Activated naive CD8-positive, alpha-beta T cell treated with anti-CD3 and anti-CD28 coated beads for 36 hours (primary cell): ENCODE data around the gene SUN3. TPM values are rescaled to one million over a fixed set of nuclear protein-coding genes. Genes with fewer than 3 reads are reported as not detected.
A peak's percentile ranks its signal among the peaks of the same experiment; 100 is the strongest.
"Not testable (repeated sequence)": the region's sequence is repeated elsewhere in the genome, so short reads cannot be mapped to it uniquely, and the experiment has no call there.

Experiments
- DNase-seq: peaks from one replicate; pipeline ENCODE4 v3.0.0; 2021
- H3K27ac Mint-ChIP-seq: one replicate; pipeline ENCODE4 v1.8.0; 2022; ENCODE audit warnings: mild to moderate bottlenecking, moderate library complexity, mixed read lengths
- H3K27me3 Mint-ChIP-seq: one replicate; pipeline ENCODE4 v1.8.0; 2022; ENCODE audit warnings: mild to moderate bottlenecking, mixed read lengths
- H3K36me3 Mint-ChIP-seq: one replicate; pipeline ENCODE4 v1.8.0; 2021; ENCODE audit warnings: mild to moderate bottlenecking, mixed read lengths
- H3K4me1 Mint-ChIP-seq: one replicate; pipeline ENCODE4 v1.8.0; 2021; ENCODE audit warnings: mixed read lengths
- H3K4me3 Mint-ChIP-seq: one replicate; pipeline ENCODE4 v1.8.0; 2022; ENCODE audit warnings: mild to moderate bottlenecking, moderate library complexity, mixed read lengths
- H3K9me3 Mint-ChIP-seq: one replicate; pipeline ENCODE4 v1.8.0; 2022; ENCODE audit warnings: mixed read lengths
- total RNA-seq, 2 experiments: library from RNA; stranded (reverse); gene quantifications; one replicate each; pipeline ENCODE4 v1.2.3, GENCODE V29; 2021

Gene SUN3
- total RNA-seq, 2 experiments from 2014 or later, result 0.54 TPM; not detected in 1

DNA sequence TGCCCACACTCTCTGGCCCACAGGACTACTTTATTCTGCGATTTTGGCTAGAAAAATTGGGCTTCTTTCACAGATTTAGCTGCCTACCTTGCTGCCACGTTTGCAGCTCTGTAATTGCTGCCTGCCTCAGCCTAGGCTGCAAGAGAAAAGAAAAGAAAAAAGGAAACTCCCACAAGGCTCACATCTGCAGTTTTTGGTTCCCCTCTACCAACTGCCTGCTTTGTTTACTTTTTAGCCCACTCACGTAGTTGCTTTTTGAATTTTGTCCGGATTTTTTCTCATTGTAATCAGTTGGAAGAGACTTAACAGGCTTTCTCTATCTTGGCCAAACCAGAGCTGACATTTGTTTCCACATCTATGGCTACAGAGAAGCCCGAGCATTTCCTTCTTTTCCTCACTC lies 24.3 kb downstream of the SUN3 start:
- Mint-ChIP-seq H3K9me3 (no peaks in the 10 kb centered on the region), H3K36me3 (no peaks in the 10 kb centered on the region), H3K27me3 (peaks cover 3% of the 10 kb centered on the region), H3K4me1 (no peaks in the 10 kb centered on the region), H3K27ac (no peak overlapping the region), H3K4me3 (no peak overlapping the region)
- DNase-seq, result no peak

DNA sequence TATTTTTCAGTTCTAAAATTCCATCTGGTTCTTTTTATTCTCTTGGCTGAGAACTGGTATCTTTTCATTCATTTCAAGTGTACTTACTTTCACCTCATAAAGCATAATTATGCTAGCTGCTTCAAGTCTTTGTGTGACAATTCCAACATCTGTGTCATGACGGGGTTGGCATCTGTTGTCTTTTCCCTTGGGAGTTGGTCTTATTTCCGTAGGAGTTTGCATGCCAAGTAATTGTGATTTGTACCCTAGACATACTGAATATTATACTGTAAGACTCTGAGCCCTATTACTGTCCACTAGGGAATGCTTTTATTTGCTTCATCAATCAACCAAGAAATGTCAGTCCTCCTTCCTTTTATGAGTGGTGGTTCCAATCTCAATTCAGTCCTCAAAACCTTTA lies 24.9 kb downstream of the SUN3 start:
- DNase-seq, result no peak
- H3K27ac Mint-ChIP-seq, result no peak overlapping the region
- H3K4me1 Mint-ChIP-seq, result no peaks in the 10 kb centered on the region
- H3K27me3 Mint-ChIP-seq, result peaks cover 3% of the 10 kb centered on the region
- no peaks in the 10 kb centered on the region for H3K9me3 Mint-ChIP-seq
- H3K4me3 Mint-ChIP-seq, result no peak overlapping the region
- no peaks in the 10 kb centered on the region for H3K36me3 Mint-ChIP-seq

DNA sequence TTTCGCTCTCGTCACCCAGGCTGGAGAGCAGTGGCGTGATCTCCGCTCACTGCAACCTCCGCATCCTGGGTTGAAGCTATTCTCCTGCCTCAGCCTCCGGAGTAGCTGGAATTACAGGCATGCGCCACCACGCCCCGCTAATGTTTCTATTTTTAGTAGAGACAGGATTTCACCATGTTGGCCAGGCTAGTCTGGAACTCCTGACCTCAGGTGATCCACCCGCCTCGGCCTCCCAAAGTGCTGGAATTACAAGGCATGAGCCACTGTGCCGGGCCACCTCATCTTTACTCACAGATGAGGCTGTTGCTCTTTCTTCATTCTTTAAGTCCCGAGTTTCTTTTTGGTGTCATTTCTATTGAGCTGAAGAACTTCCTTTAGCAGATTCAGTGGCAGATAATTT lies 28.7 kb downstream of the SUN3 start:
- H3K9me3 Mint-ChIP-seq, H3K27me3 Mint-ChIP-seq, H3K4me3 Mint-ChIP-seq: not testable (repeated sequence)

DNA sequence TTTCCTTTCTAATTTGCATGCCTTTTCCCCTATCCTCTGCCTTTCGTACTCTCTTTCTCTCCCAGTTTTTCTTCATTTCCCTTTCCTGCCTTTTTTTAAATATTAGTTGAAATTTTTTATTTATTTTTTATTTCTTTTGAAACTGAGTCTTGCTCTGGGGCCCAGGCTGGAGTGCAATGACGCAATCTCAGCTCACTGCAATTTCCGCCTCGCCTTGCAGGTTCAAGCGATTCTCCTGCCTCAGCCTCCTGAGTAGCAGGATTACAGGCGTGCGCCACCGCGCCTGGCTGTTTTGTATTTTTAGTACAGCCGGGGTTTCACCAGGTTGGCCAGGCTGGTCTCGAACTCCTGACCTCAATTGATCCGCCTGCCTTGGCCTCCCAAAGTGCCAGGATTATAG lies 29.5 kb downstream of the SUN3 start:
- no peaks in the 10 kb centered on the region for H3K4me1 Mint-ChIP-seq

More for the DNA sequence above, 28.7 kb downstream of the SUN3 start:
- H3K27ac Mint-ChIP-seq, H3K36me3 Mint-ChIP-seq, DNase-seq, H3K4me1 Mint-ChIP-seq: not testable (repeated sequence)

GRCh38 chr7:47992446-47992845 lies 36.5 kb downstream of the SUN3 start:
- peak overlapping the region; percentile 97 for H3K27ac Mint-ChIP-seq
- H3K4me1 Mint-ChIP-seq, result peaks cover 19% of the 10 kb centered on the region
- H3K36me3 Mint-ChIP-seq, result peaks cover 4% of the 10 kb centered on the region
- H3K9me3 Mint-ChIP-seq, result peaks cover 2% of the 10 kb centered on the region
- no peaks in the 10 kb centered on the region for H3K27me3 Mint-ChIP-seq
- peak overlapping the region; percentile 79 for H3K4me3 Mint-ChIP-seq
- DNase-seq, result no peak

More for the DNA sequence above, 29.5 kb downstream of the SUN3 start:
- Mint-ChIP-seq H3K36me3 (no peaks in the 10 kb centered on the region), H3K9me3 (no peaks in the 10 kb centered on the region), H3K27ac (no peak overlapping the region), H3K27me3 (no peaks in the 10 kb centered on the region), H3K4me3 (no peak overlapping the region)
- DNase-seq, result no peak

- peak; percentile 88 for DNase-seq
- Mint-ChIP-seq H3K9me3 (peaks cover 2% of the 10 kb centered on the region), H3K4me1 (peaks cover 19% of the 10 kb centered on the region), H3K27me3 (no peaks in the 10 kb centered on the region), H3K4me3 (peak overlapping the region; percentile 79), H3K27ac (peak overlapping the region; percentile 97), H3K36me3 (peaks cover 4% of the 10 kb centered on the region)
Observed at GRCh38 chr7:47991741-47992311, 37.1 kb downstream of the SUN3 start.

DNA sequence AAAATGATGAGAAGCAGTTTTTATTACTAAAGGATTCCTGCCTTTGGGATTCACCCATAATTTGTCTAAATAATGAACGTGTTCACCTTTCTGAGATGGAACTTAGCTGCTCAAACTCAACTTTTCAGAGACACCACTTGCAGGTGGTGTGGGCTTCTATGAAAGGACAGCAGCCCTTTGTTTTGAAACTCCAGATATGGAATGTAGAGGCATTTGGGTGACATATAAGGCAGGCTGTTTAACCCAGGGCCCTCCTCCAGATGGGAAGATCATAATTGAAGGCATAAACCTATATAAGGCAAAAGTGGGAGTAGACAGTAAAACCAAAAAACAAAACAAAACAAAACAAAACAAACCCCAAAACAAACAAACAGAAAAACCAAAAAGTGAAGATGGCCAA lies 37.6 kb downstream of the SUN3 start:
- H3K9me3 Mint-ChIP-seq, result peaks cover 2% of the 10 kb centered on the region
- DNase-seq, result no peak
- H3K4me3 Mint-ChIP-seq, result peak overlapping the region; percentile 79
- H3K27me3 Mint-ChIP-seq, result no peaks in the 10 kb centered on the region
- H3K27ac Mint-ChIP-seq, result peak overlapping the region; percentile 97
- H3K4me1 Mint-ChIP-seq, result peaks cover 19% of the 10 kb centered on the region
- H3K36me3 Mint-ChIP-seq, result peaks cover 4% of the 10 kb centered on the region

DNA sequence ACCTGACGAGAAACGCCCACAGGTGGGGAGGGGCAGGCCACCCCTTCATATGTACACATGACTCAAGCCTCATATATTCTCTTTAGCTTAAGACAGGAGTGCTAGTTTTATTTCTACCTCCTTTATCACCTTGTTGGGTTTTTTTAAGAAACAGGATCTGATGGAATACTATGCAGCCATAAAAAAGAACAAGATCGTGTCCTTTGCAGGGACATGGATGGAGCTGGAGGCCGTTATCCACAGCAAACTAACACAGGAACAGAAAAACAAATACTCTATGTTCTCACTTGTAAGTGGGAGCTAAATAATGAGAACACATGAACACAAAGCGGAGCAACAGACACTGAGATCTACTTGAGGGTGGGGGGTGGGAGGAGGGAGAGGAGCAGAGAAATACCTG lies 38.3 kb downstream of the SUN3 start:
- Mint-ChIP-seq H3K27ac (no peak overlapping the region), H3K4me1 (peaks cover 19% of the 10 kb centered on the region), H3K36me3 (peaks cover 4% of the 10 kb centered on the region), H3K4me3 (no peak overlapping the region), H3K9me3 (peaks cover 2% of the 10 kb centered on the region), H3K27me3 (no peaks in the 10 kb centered on the region)
- DNase-seq, result no peak

- not testable (repeated sequence) for DNase-seq, H3K36me3 Mint-ChIP-seq, H3K4me3 Mint-ChIP-seq, H3K9me3 Mint-ChIP-seq, H3K27ac Mint-ChIP-seq, H3K27me3 Mint-ChIP-seq
- peaks cover 19% of the 10 kb centered on the region for H3K4me1 Mint-ChIP-seq
Observed at GRCh38 chr7:47989607-47990400, 39.1 kb downstream of the SUN3 start.

- DNase-seq, result no peak
- H3K36me3 Mint-ChIP-seq, result peaks cover 4% of the 10 kb centered on the region
- peaks cover 2% of the 10 kb centered on the region for H3K9me3 Mint-ChIP-seq
- H3K27ac Mint-ChIP-seq, result no peak overlapping the region
- no peak overlapping the region for H3K4me3 Mint-ChIP-seq
- no peaks in the 10 kb centered on the region for H3K27me3 Mint-ChIP-seq
- H3K4me1 Mint-ChIP-seq, result peaks cover 19% of the 10 kb centered on the region
Observed at GRCh38 chr7:47988496-47989386, 40.2 kb downstream of the SUN3 start.

DNA sequence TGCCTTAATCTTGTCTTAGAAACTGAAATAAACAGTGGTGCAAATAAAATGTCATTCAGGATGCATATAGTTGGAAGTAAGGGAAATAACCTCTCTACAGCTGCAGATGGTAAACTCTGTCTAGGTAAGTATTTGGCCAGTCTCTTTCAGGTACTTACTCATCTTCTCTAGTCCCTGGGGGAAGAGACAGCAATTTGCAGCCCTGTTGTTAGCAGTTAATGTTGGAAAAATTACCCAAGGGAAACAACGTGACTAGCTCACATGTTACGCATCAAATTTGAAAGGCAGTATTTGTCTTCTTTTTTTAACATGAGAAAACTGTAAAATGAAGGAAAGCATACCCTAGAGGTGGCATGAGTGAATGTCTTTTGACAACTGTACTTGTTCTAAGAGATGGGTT lies 46.3 kb downstream of the SUN3 start:
- Mint-ChIP-seq H3K27me3 (no peaks in the 10 kb centered on the region), H3K4me3 (no peak overlapping the region), H3K36me3 (peaks cover 10% of the 10 kb centered on the region), H3K9me3 (no peaks in the 10 kb centered on the region), H3K27ac (no peak overlapping the region), H3K4me1 (peaks cover 9% of the 10 kb centered on the region)
- no peak for DNase-seq

DNA sequence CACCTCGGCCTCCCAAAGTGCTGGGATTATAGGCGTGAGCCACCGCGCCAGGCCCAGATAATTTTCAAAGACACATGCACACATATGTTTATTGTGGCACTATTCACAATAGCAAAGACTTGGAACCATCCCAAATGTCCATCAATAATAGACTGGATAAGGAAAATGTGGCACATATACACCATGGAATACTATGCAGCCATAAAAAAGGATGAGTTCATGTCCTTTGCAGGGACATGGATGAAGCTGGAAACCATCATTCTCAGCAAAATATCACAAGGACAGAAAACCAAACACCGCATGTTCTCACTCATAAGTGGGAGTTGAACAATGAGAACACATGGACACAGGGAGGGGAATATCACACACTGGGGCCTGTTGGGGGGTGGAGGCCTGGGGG lies 48.3 kb downstream of the SUN3 start:
- H3K9me3 Mint-ChIP-seq, H3K27me3 Mint-ChIP-seq, H3K27ac Mint-ChIP-seq, H3K4me3 Mint-ChIP-seq, DNase-seq: not testable (repeated sequence)
- H3K36me3 Mint-ChIP-seq, result peaks cover 18% of the 10 kb centered on the region
- peaks cover 13% of the 10 kb centered on the region for H3K4me1 Mint-ChIP-seq

- Mint-ChIP-seq H3K27ac (peak overlapping the region; percentile 95), H3K4me3 (peak overlapping the region; percentile 92), H3K9me3 (no peaks in the 10 kb centered on the region), H3K27me3 (no peaks in the 10 kb centered on the region), H3K4me1 (peaks cover 13% of the 10 kb centered on the region), H3K36me3 (peaks cover 18% of the 10 kb centered on the region)
- no peak for DNase-seq
Observed at GRCh38 chr7:47979832-47980181, 49.1 kb downstream of the SUN3 start.

DNA sequence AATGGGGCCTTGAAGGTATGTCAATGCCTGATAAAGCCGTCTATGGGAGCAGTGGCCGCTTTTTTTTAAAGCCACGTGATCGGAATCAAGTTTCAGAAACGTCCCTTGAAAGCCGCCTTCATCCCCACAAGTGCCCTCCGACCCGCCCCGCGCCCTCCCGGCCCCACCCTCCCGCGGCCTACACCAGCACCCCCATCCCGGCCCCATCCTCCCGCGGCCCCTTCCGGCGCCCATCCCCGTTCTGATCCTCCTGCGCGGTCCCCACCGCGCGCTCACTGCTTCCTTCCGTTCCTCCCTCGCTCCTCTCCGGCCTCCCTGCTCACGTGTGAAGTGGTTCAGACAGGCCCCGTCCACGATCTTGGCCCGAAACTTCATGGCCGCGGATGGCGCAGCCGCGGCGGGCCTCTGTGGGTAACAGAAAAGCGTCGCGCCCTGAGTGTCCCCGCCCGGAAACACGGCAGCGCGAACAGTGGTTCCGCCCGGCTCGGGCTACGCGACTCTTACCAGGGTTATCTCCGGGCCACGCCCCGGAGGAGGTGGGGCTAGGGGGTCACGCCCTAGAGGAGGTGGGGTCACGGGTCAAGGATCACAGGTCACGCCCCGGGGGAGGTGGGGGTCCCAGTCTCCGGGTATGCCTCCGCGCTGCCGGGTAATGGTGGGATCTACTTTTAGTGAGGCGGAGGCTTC lies 49.6 kb downstream of the SUN3 start, which contains the start of gene HUS1:
Gene HUS1 (minus strand): TSS at position 471 of the 687 bp plus-strand sequence. CDS start 96 bp downstream, at position 375.
- Mint-ChIP-seq H3K4me1 (peaks cover 15% of the 10 kb centered on the region), H3K27me3 (no peaks in the 10 kb centered on the region), H3K36me3 (peaks cover 23% of the 10 kb centered on the region), H3K9me3 (no peaks in the 10 kb centered on the region), H3K4me3 (peak within 1 kb of the TSS; percentile 92), H3K27ac (peak within 1 kb of the TSS; percentile 95)
- peak; percentile 94 for DNase-seq

DNA sequence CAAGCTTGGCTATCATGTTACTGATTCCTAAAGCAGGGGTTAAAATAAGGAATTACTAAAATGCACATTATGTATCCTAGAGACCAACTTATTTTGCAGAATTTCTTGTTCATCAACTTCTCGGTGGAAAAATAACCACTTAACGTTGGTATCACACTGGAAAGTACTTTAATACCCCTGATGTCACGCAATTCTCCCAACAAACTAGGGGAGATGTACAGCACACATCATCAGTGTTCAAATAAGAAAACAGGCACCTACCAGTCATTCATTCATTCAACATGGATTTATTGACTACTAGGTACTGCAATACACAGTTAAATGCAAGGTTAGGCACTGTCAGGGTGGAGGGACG lies 50.1 kb downstream of the SUN3 start:
- H3K9me3 Mint-ChIP-seq, result no peaks in the 10 kb centered on the region

More for the DNA sequence above, 50.1 kb downstream of the SUN3 start:
- Mint-ChIP-seq H3K36me3 (peaks cover 27% of the 10 kb centered on the region), H3K4me3 (peak overlapping the region; percentile 92), H3K27ac (peak overlapping the region; percentile 95), H3K4me1 (peaks cover 20% of the 10 kb centered on the region), H3K27me3 (no peaks in the 10 kb centered on the region)
- DNase-seq, result no peak
